Sigmoid colon (tissue), 7 donors: Measurements from ENCODE around the gene UBE2Q2. TPM values are rescaled to one million over a fixed set of nuclear protein-coding genes. Genes with fewer than 3 reads are reported as not detected.
"Not testable (repeated sequence)": the region's sequence is repeated elsewhere in the genome, so short reads cannot be mapped to it uniquely, and the experiment has no call there.

Source experiments
- DNase-seq: peaks from one replicate; pipeline ENCODE4 v3.0.0-alpha.2; 2019
- H3K27ac ChIP-seq, 4 donors: fragments of 200-600 bp; sonication (generic); one replicate each; pipeline ENCODE4 v1.5.1; 2016 to 2019; ENCODE audit warnings: mild to moderate bottlenecking in 1 of 4
- H3K27me3 ChIP-seq, 3 donors: fragments of 200-600 bp; sonication (generic); one replicate each; pipeline ENCODE4 v1.5.1; 2019; ENCODE audit warnings: mild to moderate bottlenecking in 1 of 3
- H3K36me3 ChIP-seq, 4 donors: fragments of 200-600 bp; sonication (generic); one replicate each; pipeline ENCODE4 v1.5.1; 2016 to 2019
- H3K4me1 ChIP-seq, 4 donors: fragments of 200-600 bp; sonication (generic); one replicate each; pipeline ENCODE4 v1.5.1; 2017 to 2019
- H3K4me3 ChIP-seq, 4 donors: fragments of 200-600 bp; sonication (generic); one replicate each; pipeline ENCODE4 v1.5.1; 2017 to 2019; ENCODE audit warnings: mild to moderate bottlenecking in 2 of 4, moderate library complexity in 1 of 4
- H3K9me3 ChIP-seq, 4 donors: fragments of 200-600 bp in 3 of 4; sonication (generic) in 3 of 4; one replicate each; pipeline versions ENCODE4 v1.5.1 to v1.6.1; 2013 to 2019
- EP300 ChIP-seq, 4 donors: sonication (generic); formaldehyde crosslinking; IDR thresholded peaks; one replicate each; pipeline ENCODE4 v1.6.1; 2017; ENCODE audit warnings: antibody characterized with exemption in 4 of 4
- POLR2A ChIP-seq, 2 donors: fragments of 450-650 bp; IDR thresholded peaks; one replicate each; pipeline ENCODE4 v1.6.1; 2016; ENCODE audit warnings: antibody characterized with exemption in 2 of 2, mild to moderate bottlenecking in 2 of 2, moderate library complexity in 2 of 2
- POLR2AphosphoS5 ChIP-seq, 4 donors: sonication (generic); formaldehyde crosslinking; IDR thresholded peaks; one replicate each; pipeline ENCODE4 v1.6.1; 2017; ENCODE audit warnings: antibody characterized with exemption in 4 of 4
- WGBS, 2 donors: extraction: QIAGEN DNeasy Blood & Tissue Kit; methylation state at CpG; one replicate each; pipeline ENCODE4 v1.1.7; 2013; 5-methylcytosine and 5-hydroxymethylcytosine counted together
- intact Hi-C: fragments of 100-400 bp; cut with DNase I; formaldehyde crosslinking; loops from one replicate; pipeline ENCODE4 v1.15.1; 2023
- polyA plus RNA-seq, 3 donors: library from polyadenylated mRNA; stranded (reverse); fragments of 200-250 nt; gene quantifications; one replicate each; pipeline ENCODE4 v1.2.3, GENCODE V29; 2013
- total RNA-seq, 4 donors: library from RNA; depleted of rRNA; stranded (reverse); fragments of >200 nt; gene quantifications; one replicate each; pipeline ENCODE4 v1.1.0, GENCODE V29; 2016
- TF ChIP-seq, protein P1 (sequence below), 4 experiments: fragments of 450-650 bp in 3 of 4; fragments of 200-600 bp in 1 of 4; IDR thresholded peaks; one replicate each; pipeline ENCODE4 v1.5.1; 2016 to 2019; ENCODE audit warnings: antibody characterized with exemption in 4 of 4, mild to moderate bottlenecking in 3 of 4, moderate library complexity in 2 of 4
- donor health status: healthy with polysubstance abuse.
- donor health status: Bipolar disorder and iron deficiency.
- donor health status: healthy.

Gene UBE2Q2
- total and polyA plus RNA-seq, 7 donors: 16.9 to 101 (median 69.5) TPM

DNA sequence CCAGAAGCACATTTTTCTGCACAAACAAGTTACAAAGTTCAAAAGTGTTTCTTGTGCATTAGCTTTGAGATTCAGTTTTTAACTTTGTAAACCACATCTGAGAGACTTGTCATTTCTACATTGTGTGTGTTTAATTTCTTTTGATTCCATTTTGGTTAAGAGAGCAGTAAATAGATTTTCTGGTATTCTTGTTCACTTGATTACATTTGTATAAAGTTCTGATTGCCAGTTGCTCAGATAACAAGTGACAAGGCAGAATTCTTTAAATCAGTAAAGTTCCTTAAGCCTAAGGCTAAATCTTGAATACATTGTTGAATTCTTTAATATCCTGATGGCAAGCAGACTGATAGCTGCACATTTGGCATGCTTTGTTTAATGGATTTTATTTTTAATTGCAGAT lies 57.3 kb downstream of the UBE2Q2 start:
- TF ChIP-seq, protein P1, sequence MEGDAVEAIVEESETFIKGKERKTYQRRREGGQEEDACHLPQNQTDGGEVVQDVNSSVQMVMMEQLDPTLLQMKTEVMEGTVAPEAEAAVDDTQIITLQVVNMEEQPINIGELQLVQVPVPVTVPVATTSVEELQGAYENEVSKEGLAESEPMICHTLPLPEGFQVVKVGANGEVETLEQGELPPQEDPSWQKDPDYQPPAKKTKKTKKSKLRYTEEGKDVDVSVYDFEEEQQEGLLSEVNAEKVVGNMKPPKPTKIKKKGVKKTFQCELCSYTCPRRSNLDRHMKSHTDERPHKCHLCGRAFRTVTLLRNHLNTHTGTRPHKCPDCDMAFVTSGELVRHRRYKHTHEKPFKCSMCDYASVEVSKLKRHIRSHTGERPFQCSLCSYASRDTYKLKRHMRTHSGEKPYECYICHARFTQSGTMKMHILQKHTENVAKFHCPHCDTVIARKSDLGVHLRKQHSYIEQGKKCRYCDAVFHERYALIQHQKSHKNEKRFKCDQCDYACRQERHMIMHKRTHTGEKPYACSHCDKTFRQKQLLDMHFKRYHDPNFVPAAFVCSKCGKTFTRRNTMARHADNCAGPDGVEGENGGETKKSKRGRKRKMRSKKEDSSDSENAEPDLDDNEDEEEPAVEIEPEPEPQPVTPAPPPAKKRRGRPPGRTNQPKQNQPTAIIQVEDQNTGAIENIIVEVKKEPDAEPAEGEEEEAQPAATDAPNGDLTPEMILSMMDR (IDR thresholded peaks at IDR 0.05): no peak
- H3K27me3 ChIP-seq: no peaks in the 10 kb centered on the region
- no peak for DNase-seq
- intact Hi-C loops: loop anchor here (5.0 kb wide), 1 partner anchor 58 kb away; the partner anchor contains the start of gene UBE2Q2
- no peak overlapping the region for H3K27ac ChIP-seq
- H3K4me1 ChIP-seq: peaks cover 0 to 20% (median 15%) of the 10 kb centered on the region in 4 donors
- no peak overlapping the region for H3K4me3 ChIP-seq
- no peaks in the 10 kb centered on the region for H3K9me3 ChIP-seq
- peaks cover 0 to 23% (median 0%) of the 10 kb centered on the region in 4 donors for H3K36me3 ChIP-seq

- intact Hi-C loops: loop anchor here (5.0 kb wide), 1 partner anchor 60 kb away; the partner anchor contains the start of gene UBE2Q2
- Histone ChIP-seq H3K27ac (no peak overlapping the region), H3K4me3 (no peak overlapping the region), H3K4me1 (peaks cover 0 to 23% (median 15%) of the 10 kb centered on the region in 4 donors), H3K9me3 (no peaks in the 10 kb centered on the region), H3K27me3 (no peaks in the 10 kb centered on the region), H3K36me3 (peaks cover 0 to 24% (median 0%) of the 10 kb centered on the region in 4 donors)
- DNase-seq: no peak
- TF ChIP-seq POLR2AphosphoS5 (IDR thresholded peaks at IDR 0.05) (no peak), EP300 (IDR thresholded peaks at IDR 0.05) (no peak), POLR2A (IDR thresholded peaks at IDR 0.05) (no peak)
- TF ChIP-seq, protein P1 (IDR thresholded peaks at IDR 0.05): no peak
- WGBS, 2 donors: 58 to 78% methylated on average over 8 of the region's 8 CpGs
Observed at GRCh38 chr15:75902129-75902557, 58.9 kb downstream of the UBE2Q2 start.

DNA sequence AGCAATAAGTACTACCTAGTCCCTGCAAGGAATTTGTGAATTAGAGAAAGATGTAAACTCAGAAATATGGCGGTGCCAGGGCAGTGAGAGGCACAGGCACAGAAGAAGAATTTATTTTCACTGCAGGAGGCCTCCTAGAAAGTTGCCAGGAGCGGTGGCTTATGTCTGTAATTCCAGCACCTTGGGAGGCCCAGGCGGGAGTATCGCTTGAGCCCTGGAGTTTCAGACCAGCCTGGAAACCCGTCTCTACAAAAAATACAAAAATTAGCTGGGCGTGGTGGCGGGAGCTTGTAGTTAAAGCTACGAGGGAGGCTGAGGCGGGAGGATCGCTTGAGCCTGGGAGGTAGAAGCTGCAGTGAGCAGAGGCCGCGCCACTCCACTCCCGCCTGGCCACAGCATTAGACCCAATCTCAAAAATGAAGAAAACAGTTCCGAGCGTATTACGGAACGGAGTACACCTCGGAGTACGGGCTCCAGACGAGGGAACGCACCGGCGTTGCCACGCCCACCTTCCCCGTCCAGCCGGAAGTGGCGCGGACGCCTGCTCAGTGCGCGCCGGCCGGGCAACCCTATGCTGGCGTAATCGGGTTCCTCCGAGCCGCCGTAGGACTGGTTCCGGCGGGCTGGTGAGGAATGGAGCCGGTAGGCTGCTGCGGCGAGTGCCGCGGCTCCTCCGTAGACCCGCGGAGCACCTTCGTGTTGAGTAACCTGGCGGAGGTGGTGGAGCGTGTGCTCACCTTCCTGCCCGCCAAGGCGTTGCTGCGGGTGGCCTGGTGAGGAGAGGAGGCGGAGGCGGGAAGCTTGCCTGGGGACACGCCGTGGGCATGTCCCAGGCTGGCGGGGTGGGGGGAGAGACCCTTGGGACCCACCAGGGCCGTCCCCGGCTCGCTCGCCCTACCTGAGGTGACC lies 60.3 kb downstream of the UBE2Q2 start, which contains the start of gene FBXO22:
Gene FBXO22 (plus strand): TSS at position 548 of the 909 bp plus-strand sequence. CDS start 86 bp downstream, at position 634.
- intact Hi-C loops: loop anchor here (5.0 kb wide), 1 partner anchor 61 kb away; the partner anchor contains the start of gene UBE2Q2
- Histone ChIP-seq H3K4me1 (peaks cover 0 to 25% (median 15%) of the 10 kb centered on the region in 4 donors), H3K4me3 (peak within 1 kb of the TSS; percentile 77 to 98 (median 88)), H3K9me3 (no peaks in the 10 kb centered on the region), H3K27ac (peak within 1 kb of the TSS; percentile 80 to 88 (median 84)), H3K36me3 (peaks cover 0 to 17% (median 0%) of the 10 kb centered on the region in 4 donors), H3K27me3 (no peaks in the 10 kb centered on the region)
- TF ChIP-seq EP300 (IDR thresholded peaks at IDR 0.05): no peak
- TF ChIP-seq POLR2A (IDR thresholded peaks at IDR 0.05): peak; percentile 58 to 67
- TF ChIP-seq, protein P1 (IDR thresholded peaks at IDR 0.05): no peak
- peak; percentile 84 to 96 (median 92) for TF ChIP-seq POLR2AphosphoS5 (IDR thresholded peaks at IDR 0.05)
- WGBS, 2 donors: 1 to 2% methylated on average over 63 of the region's 63 CpGs
- peak; percentile 93 for DNase-seq

DNA sequence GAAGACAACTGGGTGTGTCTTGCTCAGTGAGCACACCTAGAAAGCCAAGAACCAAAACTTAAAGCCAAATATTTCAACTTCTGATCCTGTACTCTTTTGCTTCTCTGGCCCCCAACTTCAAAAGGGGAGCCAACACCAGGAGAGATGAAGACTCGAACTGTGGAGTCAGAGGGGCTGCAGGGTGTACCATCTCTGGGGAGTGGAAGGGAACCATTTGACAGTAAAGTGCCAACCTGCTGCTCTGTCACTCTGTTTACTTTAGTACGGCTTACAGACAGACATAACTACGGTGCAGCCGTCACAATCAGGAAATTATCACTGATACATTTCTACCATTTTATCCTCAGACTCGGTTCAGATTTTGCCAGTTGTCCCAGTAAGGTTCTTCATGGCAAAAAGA lies 62.0 kb downstream of the UBE2Q2 start:
- Histone ChIP-seq H3K4me1 (peaks cover 0 to 31% (median 15%) of the 10 kb centered on the region in 4 donors), H3K27me3 (no peaks in the 10 kb centered on the region), H3K9me3 (no peaks in the 10 kb centered on the region), H3K4me3 (no peak overlapping the region), H3K27ac (no peak overlapping the region), H3K36me3 (peaks cover 0 to 14% (median 0%) of the 10 kb centered on the region in 4 donors)
- DNase-seq: no peak
- intact Hi-C loops: no loop called here
- 69 to 89% methylated on average over 5 of the region's 5 CpGs for WGBS, 2 donors
- TF ChIP-seq POLR2A (IDR thresholded peaks at IDR 0.05) (no peak), EP300 (IDR thresholded peaks at IDR 0.05) (no peak), POLR2AphosphoS5 (IDR thresholded peaks at IDR 0.05) (no peak)
- TF ChIP-seq, protein P1 (IDR thresholded peaks at IDR 0.05): no peak

- H3K4me3 ChIP-seq: not testable (repeated sequence)
Observed at GRCh38 chr15:75910355-75910754, 67.1 kb downstream of the UBE2Q2 start.

More at GRCh38 chr15:75910355-75910754, 67.1 kb downstream of the UBE2Q2 start:
- intact Hi-C loops, DNase-seq, H3K9me3 ChIP-seq, H3K27me3 ChIP-seq, H3K27ac ChIP-seq: not testable (repeated sequence)
- 92 to 94% methylated on average over 3 of the region's 3 CpGs for WGBS, 2 donors
- peaks cover 0 to 13% (median 2%) of the 10 kb centered on the region in 4 donors for H3K4me1 ChIP-seq
- peaks cover 0 to 32% (median 3%) of the 10 kb centered on the region in 4 donors for H3K36me3 ChIP-seq
